GM13977 (cell line): ENCODE data around the gene GNB5.
"Not testable (repeated sequence)": the region's sequence is repeated elsewhere in the genome, so short reads cannot be mapped to it uniquely, and the experiment has no call there.

ENCODE experiments used
- DNase-seq: peaks from one replicate; pipeline ENCODE4 v3.0.0; 2012; ENCODE audit warnings: low spot score
- in situ Hi-C: fragments of 300-500 bp; cut with MboI; formaldehyde crosslinking; loops from one replicate; pipeline ENCODE4 v1.12.0; 2022; ENCODE audit warnings: low sequenced_read_pairs, low pct_unique_long_range_greater_than_20kb, mixed read lengths, inconsistent platforms; ENCODE audit not compliant: unreplicated experiment
- TF ChIP-seq, protein P1 (sequence below): IDR thresholded peaks from 2 replicates; pipeline ENCODE4 v1.5.1; 2012; ENCODE audit warnings: mild to moderate bottlenecking, control low read depth; ENCODE audit not compliant: insufficient read depth; ENCODE audit errors: extremely low read depth, missing control alignments

Gene GNB5

DNA sequence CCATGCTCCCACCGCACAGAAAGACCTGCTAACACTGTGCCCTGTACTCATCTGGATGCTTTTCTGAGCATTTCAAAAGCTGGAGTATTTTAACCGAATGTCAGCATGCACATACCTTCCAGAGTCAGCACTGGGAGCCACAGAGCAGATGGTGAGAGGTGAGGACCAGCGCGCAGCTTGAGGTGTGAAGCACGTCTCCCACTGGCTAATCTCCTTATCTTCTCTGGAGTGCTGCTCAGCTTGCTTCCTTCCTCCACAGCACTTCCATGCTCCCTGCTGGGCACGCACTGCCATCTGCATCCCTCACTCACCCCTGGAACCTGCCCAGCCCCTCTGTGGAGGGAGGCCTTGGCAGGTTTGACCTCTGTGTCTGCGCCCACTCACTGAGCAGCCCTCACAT lies at the start of gene GNB5:
Gene GNB5, minus strand, starts transcription at position 186 of the 400 bp plus-strand sequence. CDS start 6,716 bp downstream, outside the sequence.
- TF ChIP-seq, protein P1, sequence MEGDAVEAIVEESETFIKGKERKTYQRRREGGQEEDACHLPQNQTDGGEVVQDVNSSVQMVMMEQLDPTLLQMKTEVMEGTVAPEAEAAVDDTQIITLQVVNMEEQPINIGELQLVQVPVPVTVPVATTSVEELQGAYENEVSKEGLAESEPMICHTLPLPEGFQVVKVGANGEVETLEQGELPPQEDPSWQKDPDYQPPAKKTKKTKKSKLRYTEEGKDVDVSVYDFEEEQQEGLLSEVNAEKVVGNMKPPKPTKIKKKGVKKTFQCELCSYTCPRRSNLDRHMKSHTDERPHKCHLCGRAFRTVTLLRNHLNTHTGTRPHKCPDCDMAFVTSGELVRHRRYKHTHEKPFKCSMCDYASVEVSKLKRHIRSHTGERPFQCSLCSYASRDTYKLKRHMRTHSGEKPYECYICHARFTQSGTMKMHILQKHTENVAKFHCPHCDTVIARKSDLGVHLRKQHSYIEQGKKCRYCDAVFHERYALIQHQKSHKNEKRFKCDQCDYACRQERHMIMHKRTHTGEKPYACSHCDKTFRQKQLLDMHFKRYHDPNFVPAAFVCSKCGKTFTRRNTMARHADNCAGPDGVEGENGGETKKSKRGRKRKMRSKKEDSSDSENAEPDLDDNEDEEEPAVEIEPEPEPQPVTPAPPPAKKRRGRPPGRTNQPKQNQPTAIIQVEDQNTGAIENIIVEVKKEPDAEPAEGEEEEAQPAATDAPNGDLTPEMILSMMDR: no peak
- no peak for DNase-seq
- in situ Hi-C loops: no loop called here

DNA sequence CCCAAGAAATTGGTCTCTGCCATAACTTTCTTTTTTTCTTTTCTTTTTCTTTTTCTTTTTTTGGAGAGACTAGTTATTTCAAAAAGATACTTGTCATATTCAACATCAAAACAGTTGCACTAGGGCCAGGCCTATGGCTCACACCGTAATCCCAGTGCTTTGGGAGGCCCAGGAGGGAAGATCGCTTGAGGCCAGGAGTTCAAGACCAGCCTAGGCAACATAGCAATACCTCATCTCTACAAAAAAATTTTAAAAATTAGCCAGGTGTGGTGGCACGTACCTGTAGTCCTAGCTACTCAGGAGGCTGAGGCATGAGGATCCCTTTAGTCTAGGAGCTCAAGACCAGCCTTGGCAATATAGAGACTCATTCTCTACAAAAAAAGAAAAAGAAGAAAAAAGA lies 49.0 kb upstream of the GNB5 start:
- in situ Hi-C loops: no loop called here
- no peak for DNase-seq
- TF ChIP-seq, protein P1: no peak

DNA sequence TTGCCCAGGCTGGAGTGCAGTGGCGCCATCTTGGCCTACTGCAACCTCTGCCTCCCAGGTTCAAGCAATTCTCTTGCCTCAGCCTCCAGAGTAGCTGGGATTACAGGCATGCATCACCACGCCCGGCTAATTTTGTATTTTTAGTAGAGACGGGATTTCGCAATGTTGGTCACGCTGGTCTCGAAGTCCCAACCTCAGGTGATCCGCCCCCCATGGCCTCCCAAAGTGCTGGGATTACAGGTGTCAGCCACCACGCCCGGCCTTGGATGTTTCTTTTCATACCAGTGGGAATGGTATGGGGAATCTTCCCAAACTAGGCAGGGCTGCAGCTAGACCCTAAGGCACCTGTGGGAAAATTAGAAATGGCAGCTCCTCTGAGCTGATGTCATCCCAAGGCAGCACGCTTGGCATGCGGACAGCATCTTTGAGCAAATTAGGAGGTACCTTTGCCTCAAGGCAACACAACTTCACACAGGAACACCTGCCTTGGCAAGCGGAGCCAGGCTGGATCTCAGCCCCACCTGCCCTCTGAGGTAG lies 47.9 kb upstream of the GNB5 start:
- in situ Hi-C loops: not testable (repeated sequence)

DNA sequence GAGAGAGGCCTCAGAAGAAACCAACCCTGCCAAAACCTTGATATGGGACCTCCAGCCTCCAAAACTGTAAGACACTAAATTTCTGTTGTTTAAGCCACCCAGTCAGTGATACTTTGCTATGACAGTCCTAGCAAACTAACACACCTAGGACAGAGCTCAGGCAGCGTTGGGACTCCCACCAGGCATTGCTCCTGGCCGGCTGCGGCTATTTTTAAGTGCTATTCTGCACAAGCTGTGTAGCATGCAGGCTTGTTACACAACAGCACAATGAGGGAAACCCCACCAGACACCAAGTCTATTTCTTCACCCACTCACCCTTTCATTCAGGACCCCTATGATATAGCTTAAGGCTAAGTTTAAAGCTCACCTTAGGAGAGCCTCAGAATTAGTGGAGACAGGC lies 47.0 kb upstream of the GNB5 start:
- TF ChIP-seq, protein P1: no peak
- DNase-seq: no peak
- in situ Hi-C loops: no loop called here

More for the DNA sequence above, 47.9 kb upstream of the GNB5 start:
- not testable (repeated sequence) for DNase-seq

DNA sequence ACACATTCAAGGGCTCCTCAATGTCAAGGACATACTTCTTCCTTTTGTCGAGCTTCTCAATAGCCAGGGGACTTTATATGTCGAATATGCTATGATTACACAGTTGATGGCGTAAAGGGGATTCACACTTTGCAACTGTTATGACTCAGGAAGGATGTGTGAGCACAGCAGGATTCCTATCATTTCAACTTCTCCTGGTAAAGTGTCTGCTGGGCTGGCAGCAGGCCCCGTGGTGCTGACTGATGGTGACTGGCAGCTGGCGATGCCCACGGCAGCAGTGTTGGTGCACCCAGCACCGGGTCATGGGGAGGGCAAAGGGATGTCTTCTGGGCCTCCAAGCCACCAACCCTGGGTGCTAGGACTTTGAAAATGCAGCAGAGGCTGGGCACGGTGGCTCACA lies 44.8 kb upstream of the GNB5 start:
- no peak for DNase-seq
- TF ChIP-seq, protein P1: no peak
- in situ Hi-C loops: no loop called here

DNA sequence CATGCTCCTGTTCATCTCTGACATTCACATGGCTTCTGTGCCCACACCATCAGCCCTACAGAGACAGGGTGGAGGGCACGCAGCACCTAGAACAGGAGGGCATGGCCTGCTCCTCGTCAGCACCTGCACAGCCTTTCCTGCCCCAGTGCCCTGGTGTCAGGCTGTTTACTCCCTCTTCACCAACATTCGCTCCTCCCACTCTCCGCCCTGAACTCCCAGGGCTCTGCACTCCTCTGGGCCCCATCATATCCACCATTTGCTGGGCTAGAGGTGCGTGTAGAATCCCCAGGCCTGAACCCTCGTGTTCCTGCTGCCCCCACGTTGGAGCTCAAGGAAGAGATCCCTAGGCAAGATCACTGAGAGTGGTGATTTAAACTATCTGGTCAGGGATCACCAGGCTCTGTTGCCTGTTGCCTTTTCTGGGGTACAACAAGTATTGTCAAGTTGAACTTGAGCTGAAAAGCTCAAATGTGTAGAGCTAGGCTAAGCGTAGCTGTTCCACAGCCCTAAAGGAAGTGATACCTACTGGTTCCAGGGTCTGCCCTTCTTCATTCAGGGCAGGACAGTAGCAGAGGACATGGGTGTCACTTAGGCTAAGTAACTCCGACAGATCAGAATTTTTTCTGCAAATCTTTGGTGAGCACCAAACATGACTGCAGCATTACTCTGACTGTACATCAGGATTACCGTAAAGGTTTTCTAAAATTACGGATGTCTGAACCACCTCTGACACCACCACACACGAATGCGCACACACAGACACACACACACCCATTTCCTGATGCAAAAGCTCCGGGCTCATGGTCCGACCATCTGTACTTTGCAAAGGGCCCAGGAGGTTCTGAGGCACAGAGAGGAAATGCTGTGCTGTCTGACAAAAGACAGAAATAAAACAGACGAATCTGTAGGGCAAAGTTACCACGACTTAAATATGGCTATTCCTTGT lies 43.7 kb upstream of the GNB5 start:
- TF ChIP-seq, protein P1: no peak
- DNase-seq: no peak
- in situ Hi-C loops: no loop called here

DNA sequence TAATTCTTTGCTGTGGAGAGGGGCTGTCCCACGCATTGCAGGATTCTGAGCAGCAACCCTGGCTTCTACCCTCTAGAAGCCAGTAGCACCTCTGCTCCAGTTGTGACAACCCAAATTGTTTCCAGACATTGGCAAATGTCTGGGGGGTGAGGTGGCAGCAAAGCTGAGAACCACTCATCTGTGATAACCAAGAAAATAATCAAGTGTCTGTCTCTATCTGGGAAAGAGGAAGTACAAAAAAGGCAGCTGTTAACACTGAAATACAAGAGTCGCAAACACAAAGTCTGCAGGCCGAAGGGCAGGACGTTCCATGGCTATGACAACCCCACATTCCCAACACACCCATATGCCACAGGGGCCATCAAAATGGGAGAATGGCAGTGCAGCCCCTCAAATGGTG lies 42.2 kb upstream of the GNB5 start:
- in situ Hi-C loops: no loop called here
- DNase-seq: no peak
- TF ChIP-seq, protein P1: no peak
